8988T (cell line): ENCODE results near the gene MRPL41.
"Not testable (repeated sequence)": the region's sequence is repeated elsewhere in the genome, so short reads cannot be mapped to it uniquely, and the experiment has no call there.

Source experiments
- DNase-seq: peaks from one replicate; pipeline ENCODE4 v3.0.0; 2011

MRPL41 gene

DNA sequence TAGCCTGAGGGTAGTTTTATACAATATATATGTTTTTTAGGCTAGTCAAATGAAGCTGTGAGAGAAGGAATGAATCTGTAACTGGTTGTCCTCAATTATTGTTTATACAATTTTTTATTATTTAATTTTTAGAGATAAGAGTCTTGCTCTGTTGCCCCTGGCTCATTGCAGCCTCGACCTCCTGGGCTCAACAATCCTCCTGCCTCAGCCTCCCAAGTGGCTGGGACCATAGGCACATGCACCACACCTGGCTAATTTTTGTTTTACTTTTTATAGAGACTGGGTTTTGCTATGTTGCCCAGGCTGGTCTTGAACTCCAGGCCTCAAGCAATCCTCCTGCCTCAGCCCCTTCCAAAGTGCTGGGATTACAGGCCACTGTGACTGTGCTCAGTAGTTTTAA lies 2.7 kb downstream of the MRPL41 start:
- no peak for DNase-seq

- DNase-seq: no peak
Measured at GRCh38 chr9:137555179-137555578, 3.5 kb downstream of the MRPL41 start.

- DNase-seq: no peak
Measured at GRCh38 chr9:137556069-137556838, 4.6 kb downstream of the MRPL41 start.

DNA sequence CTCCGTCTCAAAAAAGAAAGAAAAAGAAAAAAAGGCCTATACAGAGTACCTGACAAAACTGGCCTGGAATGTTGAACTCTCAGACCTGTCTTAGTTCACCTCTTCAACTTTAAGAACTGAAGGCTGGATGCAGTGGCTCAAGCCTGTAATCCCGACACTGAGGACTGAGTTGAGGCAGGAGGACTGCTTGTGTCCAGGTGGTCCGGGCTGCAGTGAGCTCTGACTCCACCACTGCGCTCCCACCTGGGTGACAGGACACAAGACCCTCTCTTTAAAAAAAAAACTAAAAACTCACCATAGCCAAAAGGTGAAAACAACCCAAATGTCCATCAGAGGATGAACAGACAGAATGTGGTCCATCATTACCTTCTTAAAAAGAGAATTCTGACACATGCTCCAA lies 6.4 kb downstream of the MRPL41 start:
- DNase-seq: no peak

- no peak for DNase-seq
Measured at GRCh38 chr9:137564134-137564533, 12.5 kb downstream of the MRPL41 start.

GRCh38 chr9:137564817-137565411 lies 13.2 kb downstream of the MRPL41 start:
- no peak for DNase-seq

DNA sequence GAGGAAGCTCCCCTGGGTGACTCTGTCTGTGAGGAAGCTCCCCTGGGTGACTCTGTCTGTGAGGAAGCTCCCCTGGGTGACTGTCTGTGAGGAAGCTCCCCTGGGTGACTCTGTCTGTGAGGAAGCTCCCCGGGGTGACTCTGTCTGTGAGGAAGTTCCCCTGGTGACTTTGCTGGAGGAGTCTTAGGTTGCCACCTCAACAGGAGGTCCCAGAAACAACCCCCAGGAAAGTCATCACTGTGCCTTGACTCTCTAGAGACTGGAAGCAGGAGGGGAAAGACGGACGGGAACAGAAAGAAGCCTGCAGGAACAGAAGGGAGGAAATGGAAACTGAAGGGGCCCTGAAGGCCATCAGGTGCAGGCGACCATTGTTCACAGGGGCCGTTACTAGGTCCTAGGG lies 16.8 kb downstream of the MRPL41 start:
- not testable (repeated sequence) for DNase-seq

DNA sequence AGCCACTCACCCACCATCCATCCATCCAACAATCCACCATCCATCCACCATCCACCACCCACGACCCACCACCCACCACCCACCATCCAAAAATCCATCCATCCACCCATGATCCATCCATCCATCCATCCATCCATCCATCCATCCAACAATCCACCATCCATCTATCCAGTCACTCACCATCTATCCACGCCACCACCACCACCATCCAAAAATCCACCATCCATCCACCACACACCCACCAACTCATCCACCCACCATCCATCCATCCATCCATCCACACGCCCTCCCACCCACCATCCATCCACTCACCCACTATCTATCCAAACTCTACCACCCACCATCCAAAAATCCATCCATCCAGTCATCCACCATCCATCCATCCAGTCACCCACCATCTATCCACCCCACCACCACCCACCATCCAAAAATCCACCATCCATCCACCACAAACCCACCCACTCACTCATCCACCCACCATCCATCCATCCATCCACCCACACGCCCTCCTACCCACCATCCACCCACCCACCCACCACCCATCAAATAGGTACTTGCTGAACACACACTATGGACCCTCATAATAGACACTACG lies 18.0 kb downstream of the MRPL41 start:
- no peak for DNase-seq

DNA sequence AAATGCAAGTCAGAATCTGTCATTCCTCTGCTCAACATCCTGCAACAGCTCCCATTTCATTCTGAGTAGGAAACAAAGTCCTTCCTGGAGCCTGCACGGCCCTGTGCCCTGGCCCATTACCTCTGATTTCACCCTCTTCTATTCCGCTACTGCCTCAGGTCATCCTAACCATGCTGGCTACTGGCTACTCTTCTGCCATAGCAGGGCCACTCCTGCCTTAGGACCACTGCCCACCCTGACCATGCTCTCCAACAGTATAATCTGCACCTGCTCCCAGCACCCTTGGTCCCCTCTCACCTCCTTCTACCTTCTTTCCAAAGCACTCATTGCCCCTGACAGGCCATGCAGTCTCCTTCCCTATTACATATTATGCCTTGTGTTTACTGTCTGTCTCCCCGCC lies 18.9 kb downstream of the MRPL41 start:
- no peak for DNase-seq

GRCh38 chr9:137574192-137574591 lies 22.5 kb downstream of the MRPL41 start:
- DNase-seq: no peak

DNA sequence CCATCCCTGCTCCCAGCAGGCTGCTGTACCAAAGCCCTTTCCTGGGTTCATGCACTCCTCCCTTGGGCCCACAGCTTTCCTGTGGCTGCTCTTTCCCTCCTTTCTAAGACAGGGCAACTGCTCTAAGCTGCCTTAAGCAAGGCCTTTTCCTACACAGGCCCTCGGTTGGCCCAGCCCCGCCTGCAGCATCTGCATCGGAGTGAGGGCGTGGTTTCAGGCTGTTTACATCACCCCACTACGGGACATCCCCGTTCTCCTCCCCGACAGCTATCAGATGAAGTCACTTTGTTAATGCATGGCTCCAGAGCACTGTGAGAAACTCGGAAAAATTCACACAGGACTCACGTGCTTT lies 23.7 kb downstream of the MRPL41 start:
- no peak for DNase-seq

DNA sequence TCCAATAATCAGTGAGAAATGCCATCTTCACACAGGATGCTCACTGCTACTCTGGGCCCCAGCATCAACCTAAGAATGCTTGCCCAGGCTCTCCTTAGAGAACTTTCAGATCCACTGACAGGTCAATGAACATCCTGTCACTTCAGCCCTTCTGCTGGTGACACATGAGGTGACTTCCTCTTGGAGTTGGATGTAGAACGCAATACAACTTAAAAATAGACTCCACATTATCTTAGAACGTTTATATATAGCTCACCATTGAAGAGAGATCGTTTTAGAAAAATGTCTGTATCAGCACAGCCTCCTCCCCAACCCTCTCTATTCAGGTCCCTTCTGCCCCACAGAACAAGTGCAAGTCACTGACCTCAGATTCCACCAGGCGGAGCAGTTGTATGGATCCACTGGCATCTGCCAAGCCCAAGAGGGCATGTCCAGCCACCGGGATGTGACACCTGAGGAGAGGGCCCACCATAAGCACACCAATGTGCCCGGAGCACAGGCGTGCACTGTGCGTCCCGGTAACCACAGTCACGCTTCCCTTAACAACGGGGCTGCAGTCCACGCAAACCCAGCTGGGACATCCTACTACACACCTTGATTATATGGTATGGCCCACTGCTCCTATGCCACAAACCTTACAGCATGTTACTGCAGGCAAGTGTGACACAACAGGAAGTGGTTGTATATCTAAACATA lies 24.2 kb downstream of the MRPL41 start:
- DNase-seq: peak; percentile 60

- DNase-seq: peak; percentile 96
Measured at GRCh38 chr9:137578518-137579258, 27.0 kb downstream of the MRPL41 start, which contains the start of gene DPH7. Gene DPH7 (minus strand): TSS chr9:137578925. CDS start chr9:137578777, 148 bp downstream.

- DNase-seq: no peak
Measured at GRCh38 chr9:137579259-137579604, 27.6 kb downstream of the MRPL41 start.

DNA sequence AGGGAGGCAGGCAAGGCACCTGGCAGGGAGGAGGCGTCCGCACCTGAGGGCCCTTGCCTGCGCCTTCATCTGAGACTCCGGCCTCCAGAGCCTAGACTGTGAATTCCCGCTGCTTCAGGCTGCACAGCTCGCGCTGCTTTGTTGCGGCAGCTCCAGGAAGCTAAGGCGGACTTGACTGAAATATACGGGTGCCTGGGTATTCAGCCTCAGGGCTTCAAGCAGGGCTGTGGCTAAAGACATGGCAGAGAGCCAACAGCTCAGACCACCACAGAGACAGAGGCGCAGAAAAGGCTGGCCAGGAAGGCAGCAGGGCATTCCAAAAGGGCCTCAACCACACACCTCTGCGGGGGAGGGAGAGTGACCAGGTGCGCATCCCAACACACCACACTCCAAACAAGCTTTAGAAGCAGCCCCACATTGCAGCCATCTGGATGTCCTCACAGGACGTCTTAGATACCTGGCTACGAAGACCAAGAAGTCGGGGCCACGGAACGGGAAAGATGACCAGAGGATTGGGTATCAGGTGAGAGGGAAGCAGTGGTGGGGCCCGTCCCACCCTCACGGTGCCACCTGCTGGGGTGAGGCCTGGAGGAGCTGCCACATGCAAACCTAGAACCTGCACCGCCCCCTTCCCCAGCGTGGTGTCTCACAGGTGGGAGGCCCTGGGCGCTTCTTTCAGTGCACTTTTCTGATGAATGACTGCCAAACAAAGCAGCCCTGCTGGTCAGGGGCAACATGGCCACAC lies 28.7 kb downstream of the MRPL41 start:
- DNase-seq: no peak

GRCh38 chr9:137580954-137581322 lies 29.3 kb downstream of the MRPL41 start:
- no peak for DNase-seq

DNA sequence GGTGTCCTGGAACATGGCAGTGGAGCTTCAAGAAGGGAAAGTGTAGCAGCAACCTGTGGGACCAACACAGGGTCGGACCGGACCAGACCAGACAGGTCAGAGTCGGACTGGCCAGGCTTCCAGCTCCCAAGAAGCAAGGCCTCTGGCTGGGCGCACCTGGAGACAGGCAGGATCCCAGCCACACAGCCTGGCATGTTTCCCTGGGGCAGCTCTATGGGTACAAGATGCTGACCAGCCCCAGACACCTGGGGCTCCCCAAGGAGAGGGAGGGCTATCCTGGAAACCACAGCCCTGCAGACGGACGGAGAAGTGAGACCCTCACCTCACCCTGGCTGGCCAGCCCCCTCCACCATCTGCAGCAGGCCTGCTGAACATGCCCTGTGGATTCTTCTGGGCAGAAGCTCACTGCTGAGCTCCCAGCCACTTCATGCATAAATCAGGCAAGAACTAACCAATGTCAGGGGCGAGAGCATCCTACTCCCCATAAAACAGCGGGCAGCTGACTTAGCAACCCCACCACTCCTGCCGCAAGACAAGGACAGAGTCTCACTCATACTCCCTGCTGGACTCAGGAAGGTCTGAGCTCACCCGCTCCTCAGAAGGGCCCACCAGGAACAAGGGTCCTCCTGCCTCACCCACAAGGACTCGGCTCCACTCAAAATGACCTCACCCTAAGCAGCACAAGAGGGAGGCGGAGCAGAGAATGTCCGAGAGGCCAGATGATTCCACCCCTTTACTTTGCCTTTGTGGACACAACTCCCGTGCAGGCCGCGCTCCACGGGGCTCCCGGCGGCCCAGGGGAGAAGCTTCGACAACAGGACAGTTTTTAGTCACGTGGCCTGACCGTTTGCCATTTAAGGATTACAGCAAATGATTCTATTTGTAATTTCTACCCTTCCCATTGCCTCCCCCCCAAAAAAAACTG lies 29.9 kb downstream of the MRPL41 start:
- no peak for DNase-seq

- peak; percentile 70 for DNase-seq
Measured at GRCh38 chr9:137582286-137582860, 30.7 kb downstream of the MRPL41 start.

DNA sequence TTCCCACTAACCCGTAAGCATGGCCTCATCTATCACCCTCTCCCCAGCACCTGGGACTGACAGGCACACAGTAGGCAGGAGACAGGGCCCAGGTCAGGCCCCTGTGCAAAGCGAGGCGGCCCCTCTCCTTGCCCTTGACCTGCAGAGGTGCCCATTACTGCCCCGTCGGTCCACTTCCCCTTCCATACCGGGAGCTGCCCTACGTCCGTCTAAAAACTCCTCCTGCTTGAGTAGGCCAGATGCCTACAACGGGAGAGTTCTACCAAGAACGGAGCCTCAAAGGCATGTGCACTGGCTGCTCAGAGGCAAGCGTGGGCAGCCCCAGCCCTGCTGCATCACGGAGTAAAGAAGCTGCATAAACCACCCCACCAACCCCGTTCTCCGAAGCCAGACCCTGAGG lies 31.7 kb downstream of the MRPL41 start:
- DNase-seq: no peak

- DNase-seq: no peak
Measured at GRCh38 chr9:137583957-137584356, 32.3 kb downstream of the MRPL41 start.

GRCh38 chr9:137586854-137587253 lies 35.2 kb downstream of the MRPL41 start:
- no peak for DNase-seq
